ENCODE data around the gene TREX2. TPM values are rescaled to one million over a fixed set of nuclear protein-coding genes. Genes with fewer than 3 reads are reported as not detected.

Gene TREX2
- total RNA-seq, 1 donor from 2014 or later = 0.23 TPM

DNA sequence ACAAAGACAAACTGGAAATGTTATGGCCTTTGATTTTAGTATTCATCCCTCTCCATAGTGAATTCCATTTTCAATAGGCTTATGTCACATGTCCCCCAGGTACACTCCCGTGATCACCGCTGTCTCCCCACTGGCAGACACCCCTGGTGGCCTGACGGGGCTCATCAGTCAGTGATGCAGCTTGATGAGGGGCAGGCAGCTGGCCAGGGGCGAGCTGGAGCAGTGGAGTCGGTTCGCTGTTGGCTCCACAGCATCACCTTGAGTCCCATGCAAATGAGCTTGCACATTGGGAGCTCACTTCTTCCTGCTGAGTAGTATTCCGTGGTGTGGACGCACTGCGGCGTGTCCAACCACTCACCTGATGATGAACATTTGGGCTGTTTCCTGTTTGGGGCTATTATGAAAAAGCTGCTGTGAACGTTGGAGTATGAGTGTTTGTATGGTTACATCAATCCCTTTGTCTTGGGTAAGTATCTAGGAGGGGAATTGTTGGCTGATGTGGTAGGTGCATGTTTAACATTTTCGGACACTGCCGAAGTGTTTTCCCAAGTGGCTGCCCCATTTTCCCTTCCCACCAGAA lies 5.2 kb downstream of the TREX2 start:
- no peak for DNase-seq (ENCODE audit: low spot score)
- no peak for ATAC-seq

DNA sequence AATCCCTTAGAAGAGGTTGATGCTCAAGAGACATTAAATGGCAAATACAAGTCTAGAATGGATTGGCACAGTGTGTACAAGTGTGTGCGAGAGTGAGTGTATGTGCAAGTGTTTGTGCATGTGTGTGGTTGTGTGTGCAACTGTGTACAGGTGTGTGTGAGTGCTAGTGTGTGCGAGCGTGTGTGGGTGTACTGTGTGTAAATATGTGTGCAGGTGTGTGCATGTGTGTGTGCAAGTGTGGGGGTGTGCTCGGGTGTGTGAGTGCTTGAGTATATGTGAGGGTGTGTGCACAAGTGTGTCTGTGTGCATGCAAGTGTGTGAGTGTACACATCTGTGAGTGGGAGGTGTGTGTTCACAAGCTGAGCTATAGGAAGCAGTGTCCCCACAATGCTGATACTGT lies 5.9 kb downstream of the TREX2 start:
- ATAC-seq = no peak

DNA sequence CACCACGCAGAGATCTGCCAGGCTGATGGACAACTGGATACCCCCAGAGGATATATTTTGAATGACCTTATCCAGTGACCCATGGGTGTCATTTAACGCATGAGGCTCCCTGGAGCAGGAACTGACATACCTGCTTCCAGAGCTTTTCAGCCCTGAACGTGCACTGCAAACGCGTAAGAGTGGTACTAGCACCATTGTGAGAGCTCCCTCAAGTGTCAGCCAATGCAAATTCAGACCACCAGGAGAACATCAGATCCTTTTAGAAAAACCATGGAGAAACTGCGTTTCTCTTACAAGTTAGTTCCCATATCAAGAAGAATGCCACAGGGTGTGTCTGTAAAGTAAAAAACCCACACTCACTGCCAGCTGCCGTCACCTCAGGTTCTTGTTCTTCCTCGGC lies 7.3 kb downstream of the TREX2 start:
- DNase-seq (ENCODE audit: low spot score) = no peak
- ATAC-seq = peak; percentile 73

More for the DNA sequence above, 5.9 kb downstream of the TREX2 start:
- DNase-seq (ENCODE audit: low spot score) = no peak

DNA sequence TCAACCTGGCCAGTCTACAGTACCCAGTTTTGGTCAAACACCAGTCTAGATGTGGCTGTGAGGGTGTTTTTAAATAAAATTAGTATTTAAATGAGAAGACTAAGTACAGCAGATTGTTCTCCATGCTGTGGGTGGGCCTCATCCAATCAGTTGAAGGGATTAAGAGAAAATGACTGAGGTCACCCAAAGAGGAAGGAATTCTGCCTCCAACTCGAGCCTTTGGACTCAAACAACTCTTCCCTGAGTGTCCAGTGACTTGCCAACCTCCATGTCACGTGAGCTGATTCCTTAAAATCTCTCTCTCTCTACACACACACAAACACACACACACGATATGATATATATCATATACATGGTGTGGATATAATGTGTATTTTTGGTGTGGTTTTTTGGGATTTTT lies 10.0 kb downstream of the TREX2 start:
- DNase-seq (ENCODE audit: low spot score) = no peak
- ATAC-seq = no peak

DNA sequence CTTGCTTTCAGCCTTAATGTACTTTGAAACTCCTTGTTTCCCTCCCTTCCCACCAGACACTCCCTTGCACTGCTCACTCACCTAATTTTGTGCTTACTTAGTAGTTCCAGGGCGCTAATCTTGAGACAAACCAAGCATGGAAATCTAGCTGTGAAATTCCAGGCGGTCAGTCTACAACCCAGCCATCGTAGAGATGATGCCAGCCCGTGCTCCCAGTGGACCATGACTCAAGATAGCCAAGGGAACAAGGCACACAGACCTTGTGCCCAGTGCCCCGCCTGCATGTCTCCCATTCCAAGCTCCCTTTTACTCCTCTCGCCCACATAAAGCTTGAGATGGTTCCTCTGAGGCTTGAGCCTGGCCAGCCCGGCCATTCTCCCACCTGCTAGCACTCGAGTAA lies 11.1 kb downstream of the TREX2 start:
- ATAC-seq (no peak), DNase-seq (ENCODE audit: low spot score) (no peak)

DNA sequence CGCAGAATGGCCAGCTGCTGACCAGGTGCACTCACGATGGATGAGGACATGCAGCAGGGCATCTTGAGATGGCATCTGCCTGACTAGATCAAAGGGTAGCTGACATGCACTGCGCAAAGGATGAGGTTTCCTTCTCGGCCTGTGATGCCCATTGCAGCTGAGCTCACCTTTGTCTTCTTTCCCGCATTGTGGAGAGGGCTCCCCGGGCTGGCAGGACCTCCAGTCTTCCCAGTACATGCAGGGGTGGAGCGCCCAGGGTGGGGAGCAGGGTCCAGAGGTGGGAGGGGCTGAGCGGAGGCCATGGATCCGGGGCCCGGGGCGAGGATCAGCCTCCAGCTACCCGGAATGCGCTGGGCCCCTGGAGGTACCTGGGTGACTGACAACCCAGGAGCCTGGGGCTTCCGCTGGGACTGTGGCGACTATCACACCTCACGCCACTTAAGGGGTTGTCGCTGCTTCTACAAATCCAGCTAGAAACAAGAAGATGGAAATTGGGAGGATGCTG lies 12.0 kb downstream of the TREX2 start:
- ATAC-seq (no peak), DNase-seq (ENCODE audit: low spot score) (no peak)

DNA sequence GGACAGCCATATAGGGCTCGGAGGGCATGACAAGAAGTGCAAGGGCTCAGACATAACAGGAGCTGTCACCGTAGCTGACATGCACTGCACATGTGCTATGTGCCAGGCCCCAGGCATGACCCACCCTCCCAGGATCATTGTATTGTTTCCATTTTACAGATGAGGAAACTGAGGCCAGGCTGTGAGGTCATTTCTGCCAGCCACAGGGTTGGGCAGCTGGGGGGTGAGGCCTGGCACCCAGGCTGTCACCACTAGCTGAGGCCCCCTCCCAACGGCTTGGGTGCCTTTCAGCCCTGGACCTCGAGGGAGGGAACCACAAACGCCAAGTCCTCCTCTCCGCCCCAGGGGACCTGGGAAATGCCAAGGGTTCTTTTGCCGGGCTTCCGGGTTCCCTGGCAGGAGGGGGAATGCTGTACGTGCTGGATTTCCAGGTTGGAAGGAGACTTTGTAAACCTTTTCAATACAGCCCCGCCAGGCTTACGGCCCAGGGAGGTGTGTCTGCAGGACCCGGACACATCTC lies 12.6 kb downstream of the TREX2 start:
- DNase-seq (ENCODE audit: low spot score) (no peak), ATAC-seq (no peak)

DNA sequence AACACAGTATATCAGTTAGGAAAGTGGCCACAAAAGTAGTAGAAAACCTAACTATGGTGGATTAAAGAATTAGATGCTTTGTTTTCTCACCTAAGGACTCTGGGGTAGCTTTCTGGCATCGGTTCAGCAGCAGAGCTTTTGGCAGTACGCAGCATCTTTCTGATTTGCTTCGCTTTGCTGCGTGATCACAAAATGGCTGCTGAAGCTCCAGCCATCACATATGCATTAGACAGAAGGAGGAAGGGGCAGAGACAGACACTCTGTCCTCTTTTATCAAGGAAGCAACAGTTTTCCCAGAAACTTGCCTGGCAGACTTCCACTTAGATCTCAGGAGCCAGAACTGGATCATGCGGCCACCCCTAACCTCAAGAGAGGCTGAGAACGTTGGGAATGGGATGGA lies 15.1 kb downstream of the TREX2 start:
- DNase-seq (ENCODE audit: low spot score) (no peak), ATAC-seq (no peak)

DNA sequence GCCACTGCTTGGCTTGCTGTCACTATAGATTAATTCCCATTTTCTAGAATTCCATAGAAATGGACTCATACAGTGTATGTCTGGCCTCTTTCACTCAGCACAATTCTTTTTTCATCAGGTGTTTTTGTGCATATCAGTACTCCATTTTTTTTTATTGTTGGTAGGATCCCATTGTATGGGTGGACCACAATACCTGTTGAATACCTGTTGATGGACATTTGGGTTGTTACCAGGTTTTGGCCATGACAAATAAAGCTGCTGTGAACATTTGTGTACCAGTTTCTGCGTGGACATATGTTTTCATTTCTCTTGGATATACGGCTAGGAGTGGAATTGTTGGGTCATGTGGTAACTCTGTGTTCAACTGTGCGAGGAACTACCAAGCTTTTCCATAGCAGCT lies 19.7 kb downstream of the TREX2 start:
- DNase-seq (ENCODE audit: low spot score) (no peak), ATAC-seq (no peak)

DNA sequence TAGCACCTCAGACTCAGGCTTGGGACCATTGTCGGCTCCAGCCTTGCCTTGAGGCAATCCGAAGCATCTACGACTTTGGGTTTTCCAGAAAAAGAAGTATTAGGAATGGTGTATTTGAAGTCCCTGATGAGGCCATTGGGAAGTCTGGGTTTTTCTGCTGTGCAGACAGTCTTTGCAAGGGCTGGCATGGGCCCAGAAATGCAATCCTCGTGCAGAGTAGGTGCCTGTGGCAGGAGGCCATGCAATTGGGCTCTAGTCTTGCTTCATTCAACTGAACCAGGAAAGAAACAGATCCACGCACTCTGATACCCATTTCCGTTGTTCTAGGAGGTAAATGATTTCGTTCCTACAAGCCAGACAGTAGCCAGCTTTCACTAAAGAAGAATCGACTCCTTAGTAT lies 22.2 kb downstream of the TREX2 start:
- peak; percentile 70 for DNase-seq (ENCODE audit: low spot score)
- peak; percentile 80 for ATAC-seq

DNA sequence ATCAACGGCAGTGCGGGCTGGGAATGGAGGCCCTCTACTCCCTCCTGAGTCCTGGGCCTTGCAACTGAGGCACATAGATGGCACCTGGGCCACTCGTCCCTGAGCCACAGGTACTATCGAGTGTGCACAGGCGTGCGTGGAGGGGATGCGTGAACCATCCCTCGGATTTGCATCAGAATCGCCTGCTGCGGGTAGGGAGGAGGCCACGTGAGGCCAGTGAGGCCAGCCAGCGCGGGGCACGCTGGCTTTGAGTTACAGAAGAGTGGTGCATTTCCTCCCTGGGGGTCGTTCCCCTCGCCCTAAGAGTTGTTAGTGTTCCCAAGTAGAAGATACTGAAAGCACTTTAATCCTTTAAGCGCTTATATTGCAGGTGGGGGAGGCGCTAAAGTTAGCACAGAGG lies 24.0 kb downstream of the TREX2 start:
- ATAC-seq = no peak
- DNase-seq (ENCODE audit: low spot score) = no peak

DNA sequence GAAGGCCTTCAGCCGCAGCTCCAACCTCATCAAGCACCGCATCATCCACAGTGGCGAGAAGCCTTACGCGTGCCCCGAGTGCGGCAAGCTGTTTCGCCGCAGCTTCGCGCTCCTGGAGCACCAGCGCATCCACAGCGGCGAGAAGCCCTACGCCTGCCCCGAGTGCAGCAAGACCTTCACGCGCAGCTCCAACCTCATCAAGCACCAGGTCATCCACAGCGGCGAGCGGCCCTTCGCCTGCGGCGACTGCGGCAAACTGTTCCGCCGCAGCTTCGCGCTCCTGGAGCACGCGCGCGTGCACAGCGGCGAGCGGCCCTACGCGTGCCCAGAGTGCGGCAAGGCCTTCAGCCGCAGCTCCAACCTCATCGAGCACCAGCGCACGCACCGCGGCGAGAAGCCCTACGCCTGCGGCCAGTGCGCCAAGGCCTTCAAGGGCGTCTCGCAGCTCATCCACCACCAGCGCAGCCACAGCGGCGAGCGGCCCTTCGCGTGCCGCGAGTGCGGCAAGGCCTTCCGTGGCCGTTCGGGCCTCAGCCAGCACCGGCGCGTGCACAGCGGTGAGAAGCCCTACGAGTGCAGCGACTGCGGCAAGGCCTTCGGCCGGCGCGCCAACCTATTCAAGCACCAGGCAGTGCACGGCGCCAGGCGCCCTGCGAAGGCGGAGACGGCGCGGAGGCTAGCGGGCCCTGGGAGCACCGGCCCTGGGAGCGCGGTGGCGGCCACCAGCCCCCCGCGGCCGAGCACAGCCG lies 24.8 kb downstream of the TREX2 start:
- no peak for ATAC-seq
- DNase-seq (ENCODE audit: low spot score) = no peak

DNA sequence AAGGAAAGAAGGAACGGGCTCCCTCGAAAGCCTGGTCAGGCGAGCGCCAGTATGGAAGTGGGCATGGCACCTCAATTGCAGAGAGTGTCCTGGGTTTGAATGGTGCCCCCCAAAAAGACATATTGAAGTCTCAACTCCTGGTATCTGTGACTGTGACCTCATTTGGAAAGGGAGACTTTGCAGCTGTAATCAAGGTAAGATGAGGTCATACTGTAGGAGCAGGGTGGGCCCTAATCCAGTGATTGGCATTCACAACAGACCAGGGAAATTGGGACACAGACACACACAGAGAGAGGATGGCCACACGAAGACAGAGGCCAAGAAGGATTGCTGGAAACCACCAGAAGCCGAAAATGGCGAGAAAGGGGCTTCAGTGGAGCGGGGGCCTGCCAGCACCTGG lies 28.2 kb downstream of the TREX2 start:
- ATAC-seq (no peak), DNase-seq (ENCODE audit: low spot score) (no peak)

DNA sequence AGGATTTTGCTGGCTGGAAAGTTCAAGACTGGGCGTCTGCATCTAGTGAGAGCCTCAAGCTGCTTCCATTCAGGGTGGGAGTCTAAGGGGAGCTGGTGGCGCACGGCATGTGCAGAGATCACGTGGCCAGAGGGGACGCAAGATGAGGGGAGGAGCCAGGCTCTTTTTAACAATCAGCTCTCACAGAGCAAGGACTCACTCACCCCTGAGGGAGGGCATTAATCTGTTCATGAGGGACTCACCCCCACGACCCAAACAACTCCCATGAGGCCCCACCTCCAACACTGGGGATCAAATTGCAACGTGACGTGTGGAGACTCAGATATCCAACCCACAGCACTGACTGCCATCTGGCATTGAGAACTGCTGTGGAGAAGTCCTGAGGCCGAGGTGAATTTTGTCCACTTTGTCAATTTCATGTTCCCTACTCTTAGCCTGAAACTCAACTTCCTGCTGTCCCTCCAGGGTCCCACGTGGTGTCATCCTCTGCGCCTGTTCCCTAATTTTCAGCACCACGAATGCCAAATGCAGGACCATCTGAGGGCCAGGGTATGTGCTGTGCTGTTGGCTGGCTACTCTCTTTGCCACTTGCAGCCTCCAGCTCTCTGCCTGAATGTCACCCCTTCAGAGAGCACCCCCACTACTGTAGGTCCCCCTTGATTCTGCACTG lies 28.9 kb downstream of the TREX2 start:
- DNase-seq (ENCODE audit: low spot score) (no peak), ATAC-seq (no peak)

DNA sequence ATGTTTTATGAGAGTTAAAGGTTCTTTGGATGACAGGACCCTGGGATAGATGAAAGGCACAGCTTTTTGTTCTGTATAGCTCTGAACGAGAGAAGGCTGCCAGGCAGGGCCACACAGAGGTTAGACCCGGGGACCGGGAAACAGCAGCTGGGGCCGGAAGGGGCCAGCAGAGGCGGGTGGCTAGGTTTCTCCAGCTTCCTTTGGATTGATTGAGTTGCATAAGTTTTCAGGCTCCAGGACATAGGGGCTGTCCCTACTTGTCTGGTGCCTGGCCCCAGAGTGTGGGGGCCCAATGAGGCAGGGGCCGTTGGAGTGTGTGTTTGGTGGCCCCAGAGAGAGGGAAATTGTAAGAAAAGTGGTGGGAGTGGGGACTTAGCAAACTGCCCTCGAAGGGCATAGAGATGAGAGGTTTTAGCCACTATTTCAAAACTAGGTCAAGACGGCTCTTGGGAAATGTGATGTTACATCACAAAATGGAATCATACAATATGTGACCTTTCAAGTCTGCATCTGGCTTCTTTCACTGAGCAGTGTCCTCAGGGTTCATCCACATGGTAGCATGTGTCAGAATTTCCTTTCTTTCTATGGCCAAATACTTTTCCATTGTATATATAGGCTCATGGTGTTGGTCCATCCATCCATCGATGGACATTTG lies 30.9 kb downstream of the TREX2 start:
- DNase-seq (ENCODE audit: low spot score) (no peak), ATAC-seq (no peak)

DNA sequence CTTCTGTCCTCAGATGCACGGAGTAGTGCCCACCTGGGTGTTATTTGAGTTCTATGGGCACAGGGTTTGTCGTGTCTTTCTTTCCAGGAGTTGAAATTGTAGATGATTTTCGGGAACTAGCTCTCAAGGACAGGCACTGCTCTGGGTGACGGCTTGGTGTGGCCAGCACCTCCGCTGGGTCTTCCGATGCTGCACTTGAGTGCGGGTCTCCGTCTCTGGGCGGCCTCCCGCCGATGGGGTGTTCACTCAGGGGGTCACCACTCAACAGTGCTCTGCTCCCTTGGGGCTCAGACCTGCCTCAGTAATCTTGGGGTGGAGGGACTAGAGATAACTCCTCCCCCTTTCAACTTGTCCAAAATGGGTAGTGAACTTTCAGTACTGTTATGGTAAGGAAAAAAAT lies 32.1 kb downstream of the TREX2 start:
- DNase-seq (ENCODE audit: low spot score) (no peak), ATAC-seq (no peak)

DNA sequence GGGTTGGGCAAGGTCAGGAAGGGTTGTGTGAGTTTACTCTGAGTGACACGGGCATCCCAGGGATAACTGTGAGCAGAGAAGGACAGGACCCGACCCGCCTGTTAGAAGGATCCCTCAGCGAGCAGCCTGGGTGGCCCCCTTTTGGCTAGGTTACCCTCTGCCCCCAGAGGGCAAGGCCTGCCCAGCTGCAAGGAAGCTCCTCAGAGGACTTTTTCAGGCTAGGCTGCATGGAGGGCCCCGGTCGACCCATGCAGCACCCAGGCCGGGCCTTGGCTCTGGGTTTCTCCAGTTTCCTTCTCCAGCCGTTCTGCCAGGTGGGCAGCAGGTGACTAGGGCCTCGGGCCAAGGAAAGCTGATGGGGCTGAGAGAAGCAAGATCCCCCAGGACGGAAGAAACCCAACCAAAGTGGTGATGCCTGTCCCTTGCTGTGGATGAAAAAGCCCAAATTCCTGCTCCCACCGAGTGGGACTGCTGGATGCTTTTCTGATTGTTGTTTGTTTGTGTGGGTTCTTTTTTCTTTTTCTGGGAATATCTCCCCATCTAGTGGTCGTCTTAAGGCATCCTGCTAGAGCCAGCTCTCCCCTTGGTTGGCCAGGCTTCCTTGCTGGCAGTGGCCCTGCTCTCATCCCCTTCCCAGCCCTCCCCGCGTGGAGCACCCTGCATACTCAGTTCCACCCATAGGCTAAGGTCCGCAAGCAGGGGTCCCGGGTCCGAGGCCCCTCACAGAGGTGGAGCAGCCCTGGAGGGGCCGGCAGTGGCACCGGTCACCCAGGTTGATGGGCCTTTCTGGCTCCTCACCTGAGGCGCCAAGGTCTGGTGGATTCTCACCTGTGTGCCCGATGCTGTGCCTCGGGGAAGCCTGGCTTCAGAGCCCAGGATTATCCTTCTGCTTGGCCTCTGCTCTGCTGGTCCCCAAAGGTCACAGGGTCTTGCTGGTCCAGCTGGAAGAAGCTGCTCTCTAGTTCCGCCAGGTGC lies 32.8 kb downstream of the TREX2 start:
- DNase-seq (ENCODE audit: low spot score) (no peak), ATAC-seq (no peak)

DNA sequence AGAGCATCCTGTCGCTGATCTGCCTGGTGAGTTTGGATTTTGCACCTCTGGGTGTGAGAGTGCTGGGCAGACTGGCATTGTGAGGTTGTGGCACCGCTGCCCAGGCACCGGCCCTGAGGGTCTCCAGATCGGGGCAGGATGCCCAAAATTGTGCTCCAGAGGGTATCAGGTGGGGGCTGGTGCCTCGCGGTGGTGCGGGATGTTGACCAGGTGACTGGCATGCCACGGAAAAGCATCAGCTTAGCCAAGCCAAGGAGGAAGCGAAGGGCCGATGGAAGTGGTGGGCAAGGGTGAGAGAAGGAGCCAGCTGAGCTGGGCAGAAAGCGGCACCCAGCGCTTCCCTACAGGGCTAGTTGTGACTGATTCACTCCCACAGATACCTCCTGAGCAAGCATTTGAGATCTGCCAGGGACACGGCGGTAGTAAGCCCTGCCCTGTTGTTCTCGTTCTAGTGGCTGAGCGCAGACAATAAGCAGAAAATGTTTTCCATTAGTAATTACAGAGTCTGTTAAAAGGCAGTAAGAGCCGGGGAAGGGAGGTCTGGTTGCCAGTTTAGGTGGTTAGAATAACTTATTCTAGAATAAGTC lies 33.8 kb downstream of the TREX2 start:
- ATAC-seq = no peak
- DNase-seq (ENCODE audit: low spot score) = no peak

DNA sequence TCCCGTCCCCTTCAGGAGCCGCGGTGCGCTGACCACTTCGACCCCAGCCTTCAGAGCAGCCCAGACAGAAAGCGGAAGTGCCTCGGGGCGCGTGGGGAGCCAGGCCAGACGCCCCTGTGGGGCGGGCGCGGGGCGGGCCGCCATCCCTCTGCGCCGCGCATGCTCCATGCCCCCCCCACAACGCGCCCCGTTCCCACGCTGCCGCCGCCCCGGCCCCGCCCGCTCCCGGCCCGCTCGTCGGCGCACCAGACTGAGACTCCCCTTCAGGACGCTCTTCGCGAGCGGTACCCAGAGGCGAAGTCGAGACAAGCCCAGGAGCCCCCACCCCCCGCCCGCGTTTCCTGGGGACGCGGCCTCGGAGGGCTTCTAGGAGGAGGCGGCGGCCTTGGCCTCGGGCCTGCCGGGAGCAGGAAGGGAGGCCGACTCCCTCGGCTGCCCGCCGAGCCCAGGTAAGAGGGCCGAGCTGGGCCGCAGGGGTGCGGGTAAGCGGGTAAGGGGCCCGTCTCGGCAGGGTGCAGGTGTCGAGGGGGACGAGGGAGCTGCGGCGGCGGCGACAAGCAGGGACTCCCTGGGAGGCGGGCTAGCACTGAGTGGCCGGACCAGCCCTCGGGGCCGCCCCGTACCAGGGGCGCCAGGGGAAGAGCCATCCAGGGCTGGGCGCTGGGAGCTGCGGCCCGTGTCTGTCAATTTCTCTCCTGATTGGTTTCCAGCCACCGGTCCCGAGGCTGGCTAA lies 34.4 kb downstream of the TREX2 start, which contains the start of gene ZFP92:
TSS of gene ZFP92 (plus strand) at position 218 of the 733 bp plus-strand sequence. CDS start 6,851 bp downstream, outside the sequence.
- no peak for DNase-seq (ENCODE audit: low spot score)

More for the DNA sequence above, 34.4 kb downstream of the TREX2 start, which contains the start of gene ZFP92:
- peak; percentile 53 for ATAC-seq

Data from left lobe of liver (tissue), 2 donors.